ENCODE results near the gene DDX27.

The DDX27 gene

GRCh38 chr20:49278036-49278817, 59.0 kb downstream of the DDX27 start, which contains the start of gene ZNFX1:
TSS of gene ZNFX1 (minus strand) at chr20:49278057. CDS start at chr20:49275839, 2,218 bp downstream.
- Histone ChIP-seq H3K9me3 (ENCODE audit: control insufficient read depth in 2 of 2, low read length in 2 of 2) (peaks cover 0 to 5% of the 10 kb centered on the region in 2 donors), H3K4me1 (ENCODE audit: control insufficient read depth, insufficient read depth, low read length) (peaks cover 39% of the 10 kb centered on the region), H3K27ac (ENCODE audit: low read length) (peak within 1 kb of the TSS; percentile 88), H3K27me3 (ENCODE audit: control insufficient read depth in 1 of 2, insufficient read depth in 2 of 2, low read length in 2 of 2) (no peaks in the 10 kb centered on the region), H3K4me3 (ENCODE audit: low read length in 2 of 2) (peak within 1 kb of the TSS; percentile 99 to 100), H3K36me3 (ENCODE audit: control insufficient read depth in 2 of 2, insufficient read depth in 2 of 2, low read length in 2 of 2) (peaks cover 41 to 43% of the 10 kb centered on the region in 2 donors), H3K9ac (ENCODE audit: low read length in 2 of 2) (peak within 1 kb of the TSS; percentile 96 to 98)

GRCh38 chr20:49278818-49279676, 59.8 kb downstream of the DDX27 start:
- Histone ChIP-seq H3K27ac (ENCODE audit: low read length) (peak overlapping the region; percentile 88), H3K9ac (ENCODE audit: low read length in 2 of 2) (peak overlapping the region; percentile 96 to 98), H3K36me3 (ENCODE audit: control insufficient read depth in 2 of 2, insufficient read depth in 2 of 2, low read length in 2 of 2) (peaks cover 45 to 47% of the 10 kb centered on the region in 2 donors), H3K9me3 (ENCODE audit: control insufficient read depth in 2 of 2, low read length in 2 of 2) (peaks cover 0 to 7% of the 10 kb centered on the region in 2 donors), H3K4me1 (ENCODE audit: control insufficient read depth, insufficient read depth, low read length) (peaks cover 39% of the 10 kb centered on the region), H3K27me3 (ENCODE audit: control insufficient read depth in 1 of 2, insufficient read depth in 2 of 2, low read length in 2 of 2) (no peaks in the 10 kb centered on the region), H3K4me3 (ENCODE audit: low read length in 2 of 2) (peak overlapping the region; percentile 99 to 100)

- Histone ChIP-seq H3K27me3 (ENCODE audit: control insufficient read depth in 1 of 2, insufficient read depth in 2 of 2, low read length in 2 of 2) (no peaks in the 10 kb centered on the region), H3K9ac (ENCODE audit: low read length in 2 of 2) (no peak overlapping the region), H3K4me1 (ENCODE audit: control insufficient read depth, insufficient read depth, low read length) (peaks cover 39% of the 10 kb centered on the region), H3K36me3 (ENCODE audit: control insufficient read depth in 2 of 2, insufficient read depth in 2 of 2, low read length in 2 of 2) (peaks cover 49 to 51% of the 10 kb centered on the region in 2 donors), H3K9me3 (ENCODE audit: control insufficient read depth in 2 of 2, low read length in 2 of 2) (peaks cover 0 to 10% of the 10 kb centered on the region in 2 donors), H3K4me3 (ENCODE audit: low read length in 2 of 2) (peak overlapping the region; percentile 99 to 100), H3K27ac (ENCODE audit: low read length) (no peak overlapping the region)
These were observed 60.7 kb downstream of the DDX27 start for GRCh38 chr20:49279677-49280462.

GRCh38 chr20:49280463-49281058, 61.3 kb downstream of the DDX27 start:
- Histone ChIP-seq H3K4me1 (ENCODE audit: control insufficient read depth, insufficient read depth, low read length) (peaks cover 36% of the 10 kb centered on the region), H3K27me3 (ENCODE audit: control insufficient read depth in 1 of 2, insufficient read depth in 2 of 2, low read length in 2 of 2) (no peaks in the 10 kb centered on the region), H3K27ac (ENCODE audit: low read length) (no peak overlapping the region), H3K36me3 (ENCODE audit: control insufficient read depth in 2 of 2, insufficient read depth in 2 of 2, low read length in 2 of 2) (peaks cover 53 to 55% of the 10 kb centered on the region in 2 donors), H3K9me3 (ENCODE audit: control insufficient read depth in 2 of 2, low read length in 2 of 2) (peaks cover 0 to 10% of the 10 kb centered on the region in 2 donors), H3K4me3 (ENCODE audit: low read length in 2 of 2) (peak overlapping the region; percentile 5 to 99), H3K9ac (ENCODE audit: low read length in 2 of 2) (no peak overlapping the region)

GRCh38 chr20:49281059-49281912, 62.1 kb downstream of the DDX27 start:
- no peaks in the 10 kb centered on the region for H3K27me3 ChIP-seq (ENCODE audit: control insufficient read depth in 1 of 2, insufficient read depth in 2 of 2, low read length in 2 of 2)
- peaks cover 7 to 10% of the 10 kb centered on the region in 2 donors for H3K9me3 ChIP-seq (ENCODE audit: control insufficient read depth in 2 of 2, low read length in 2 of 2)
- H3K4me3 ChIP-seq (ENCODE audit: low read length in 2 of 2) = peak overlapping the region; percentile 5 to 40
- H3K4me1 ChIP-seq (ENCODE audit: control insufficient read depth, insufficient read depth, low read length) = peaks cover 30% of the 10 kb centered on the region
- no peak overlapping the region for H3K27ac ChIP-seq (ENCODE audit: low read length)
- peaks cover 60 to 62% of the 10 kb centered on the region in 2 donors for H3K36me3 ChIP-seq (ENCODE audit: control insufficient read depth in 2 of 2, insufficient read depth in 2 of 2, low read length in 2 of 2)
- H3K9ac ChIP-seq (ENCODE audit: low read length in 2 of 2) = no peak overlapping the region

GRCh38 chr20:49281913-49282467, 62.8 kb downstream of the DDX27 start:
- H3K9ac ChIP-seq (ENCODE audit: low read length in 2 of 2) = no peak overlapping the region
- H3K4me1 ChIP-seq (ENCODE audit: control insufficient read depth, insufficient read depth, low read length) = peaks cover 29% of the 10 kb centered on the region
- H3K4me3 ChIP-seq (ENCODE audit: low read length in 2 of 2) = no peak overlapping the region
- no peak overlapping the region for H3K27ac ChIP-seq (ENCODE audit: low read length)
- H3K9me3 ChIP-seq (ENCODE audit: control insufficient read depth in 2 of 2, low read length in 2 of 2) = peaks cover 13 to 14% of the 10 kb centered on the region in 2 donors
- peaks cover 67 to 69% of the 10 kb centered on the region in 2 donors for H3K36me3 ChIP-seq (ENCODE audit: control insufficient read depth in 2 of 2, insufficient read depth in 2 of 2, low read length in 2 of 2)
- no peaks in the 10 kb centered on the region for H3K27me3 ChIP-seq (ENCODE audit: control insufficient read depth in 1 of 2, insufficient read depth in 2 of 2, low read length in 2 of 2)

GRCh38 chr20:49282584-49283171, 63.5 kb downstream of the DDX27 start:
- Histone ChIP-seq H3K27ac (ENCODE audit: low read length) (no peak overlapping the region), H3K9me3 (ENCODE audit: control insufficient read depth in 2 of 2, low read length in 2 of 2) (peaks cover 18 to 19% of the 10 kb centered on the region in 2 donors), H3K4me1 (ENCODE audit: control insufficient read depth, insufficient read depth, low read length) (peaks cover 27% of the 10 kb centered on the region)

GRCh38 chr20:49283176-49283702, 64.0 kb downstream of the DDX27 start:
- Histone ChIP-seq H3K36me3 (ENCODE audit: control insufficient read depth in 2 of 2, insufficient read depth in 2 of 2, low read length in 2 of 2) (peaks cover 79 to 80% of the 10 kb centered on the region in 2 donors), H3K27ac (ENCODE audit: low read length) (no peak overlapping the region), H3K9me3 (ENCODE audit: control insufficient read depth in 2 of 2, low read length in 2 of 2) (peaks cover 18 to 19% of the 10 kb centered on the region in 2 donors), H3K4me1 (ENCODE audit: control insufficient read depth, insufficient read depth, low read length) (peaks cover 27% of the 10 kb centered on the region), H3K9ac (ENCODE audit: low read length in 2 of 2) (no peak overlapping the region), H3K27me3 (ENCODE audit: control insufficient read depth in 1 of 2, insufficient read depth in 2 of 2, low read length in 2 of 2) (no peaks in the 10 kb centered on the region), H3K4me3 (ENCODE audit: low read length in 2 of 2) (no peak overlapping the region)

More at GRCh38 chr20:49282584-49283171, 63.5 kb downstream of the DDX27 start:
- no peaks in the 10 kb centered on the region for H3K27me3 ChIP-seq (ENCODE audit: control insufficient read depth in 1 of 2, insufficient read depth in 2 of 2, low read length in 2 of 2)
- H3K9ac ChIP-seq (ENCODE audit: low read length in 2 of 2) = no peak overlapping the region
- H3K36me3 ChIP-seq (ENCODE audit: control insufficient read depth in 2 of 2, insufficient read depth in 2 of 2, low read length in 2 of 2) = peaks cover 74 to 76% of the 10 kb centered on the region in 2 donors
- H3K4me3 ChIP-seq (ENCODE audit: low read length in 2 of 2) = no peak overlapping the region
